WTC11 (cell line): ENCODE measurements around the gene SYT15.
"Not testable (repeated sequence)": the region's sequence is repeated elsewhere in the genome, so short reads cannot be mapped to it uniquely, and the experiment has no call there.

Experiments
- CTCF ChIP-seq: fragments of 200-600 bp; IDR thresholded peaks from 2 replicates; pipeline ENCODE4 v1.8.0; 2022; ENCODE audit warnings: antibody characterized with exemption
- ELF4 ChIP-seq: sonication (generic); formaldehyde crosslinking; IDR thresholded peaks from 2 replicates; pipeline ENCODE4 v1.8.1; 2022; ENCODE audit warnings: low read depth, mild to moderate bottlenecking, moderate library complexity, missing genetic modification reagents
- ZBTB43 ChIP-seq: sonication (generic); formaldehyde crosslinking; IDR thresholded peaks from 2 replicates; pipeline ENCODE4 v1.8.1; 2023; ENCODE audit warnings: mild to moderate bottlenecking, missing genetic modification reagents
- TF ChIP-seq, protein P1 (sequence below): sonication (generic); formaldehyde crosslinking; IDR thresholded peaks from 2 replicates; pipeline ENCODE4 v1.8.1; 2022; ENCODE audit warnings: mild to moderate bottlenecking, moderate library complexity, missing genetic modification reagents

DNA sequence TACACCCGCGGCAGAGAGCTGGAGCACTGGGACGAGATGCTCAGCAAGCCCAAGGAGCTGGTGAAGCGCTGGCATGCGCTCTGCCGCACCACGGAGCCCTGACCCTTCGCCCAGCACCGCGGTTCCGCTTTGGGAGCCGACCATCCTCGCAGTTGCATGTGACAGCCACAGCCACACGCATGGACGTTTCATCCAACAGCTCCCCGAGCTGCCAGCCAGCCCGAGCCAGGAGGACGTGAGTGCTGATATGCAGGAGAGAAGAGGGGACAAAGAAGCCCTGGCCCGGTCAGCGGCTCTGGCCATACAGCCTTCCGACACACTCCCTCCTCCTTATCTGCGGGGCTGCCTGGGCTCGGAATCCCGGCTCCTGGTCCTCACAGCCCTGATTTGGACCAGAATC lies 8.6 kb downstream of the SYT15 start:
- not testable (repeated sequence) for TF ChIP-seq ELF4 (CRISPR knock-in tag); CTCF; ZBTB43
- TF ChIP-seq, protein P1, sequence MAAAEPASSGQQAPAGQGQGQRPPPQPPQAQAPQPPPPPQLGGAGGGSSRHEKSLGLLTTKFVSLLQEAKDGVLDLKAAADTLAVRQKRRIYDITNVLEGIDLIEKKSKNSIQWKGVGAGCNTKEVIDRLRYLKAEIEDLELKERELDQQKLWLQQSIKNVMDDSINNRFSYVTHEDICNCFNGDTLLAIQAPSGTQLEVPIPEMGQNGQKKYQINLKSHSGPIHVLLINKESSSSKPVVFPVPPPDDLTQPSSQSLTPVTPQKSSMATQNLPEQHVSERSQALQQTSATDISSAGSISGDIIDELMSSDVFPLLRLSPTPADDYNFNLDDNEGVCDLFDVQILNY, result not testable (repeated sequence)
